HG03442 (cell line): ENCODE measurements around the gene CCNYL1.

Source experiments
- ATAC-seq: cut with Tn5 transposase; IDR thresholded peaks from one replicate; pipeline ENCODE4 v1.9.1; 2021; ENCODE audit warnings: mild to moderate bottlenecking, moderate library complexity; ENCODE audit not compliant: unreplicated experiment

CCNYL1 gene

GRCh38 chr2:207787017-207787416, 75.6 kb downstream of the CCNYL1 start:
- no peak for ATAC-seq

GRCh38 chr2:207787800-207788199, 76.4 kb downstream of the CCNYL1 start:
- ATAC-seq, result no peak

- no peak for ATAC-seq
Measured at GRCh38 chr2:207790898-207791297, 79.5 kb downstream of the CCNYL1 start.

GRCh38 chr2:207791579-207792243, 80.3 kb downstream of the CCNYL1 start:
- no peak for ATAC-seq

- no peak for ATAC-seq
Measured at GRCh38 chr2:207792244-207792785, 80.9 kb downstream of the CCNYL1 start.

- ATAC-seq, result no peak
Measured at GRCh38 chr2:207796585-207797350, 85.3 kb downstream of the CCNYL1 start.

- ATAC-seq, result no peak
Measured at GRCh38 chr2:207801259-207801658, 89.8 kb downstream of the CCNYL1 start.

- ATAC-seq, result no peak
Measured at GRCh38 chr2:207802650-207803049, 91.2 kb downstream of the CCNYL1 start.
